Esophagus muscularis mucosa (tissue), 3 donors: ENCODE measurements around the gene MCM7.

Source experiments
- EP300 ChIP-seq: sonication (generic); formaldehyde crosslinking; IDR thresholded peaks from one replicate; pipeline ENCODE4 v1.6.1; 2017; ENCODE audit warnings: antibody characterized with exemption
- TF ChIP-seq, protein P1 (sequence below), 3 experiments: fragments of 200-600 bp in 2 of 3; fragments of 450-650 bp in 1 of 3; sonication (generic) in 2 of 3; IDR thresholded peaks; one replicate each; pipeline ENCODE4 v1.5.1; 2017 to 2019; ENCODE audit warnings: antibody characterized with exemption in 3 of 3, mild to moderate bottlenecking in 2 of 3, moderate library complexity in 1 of 3

DNA sequence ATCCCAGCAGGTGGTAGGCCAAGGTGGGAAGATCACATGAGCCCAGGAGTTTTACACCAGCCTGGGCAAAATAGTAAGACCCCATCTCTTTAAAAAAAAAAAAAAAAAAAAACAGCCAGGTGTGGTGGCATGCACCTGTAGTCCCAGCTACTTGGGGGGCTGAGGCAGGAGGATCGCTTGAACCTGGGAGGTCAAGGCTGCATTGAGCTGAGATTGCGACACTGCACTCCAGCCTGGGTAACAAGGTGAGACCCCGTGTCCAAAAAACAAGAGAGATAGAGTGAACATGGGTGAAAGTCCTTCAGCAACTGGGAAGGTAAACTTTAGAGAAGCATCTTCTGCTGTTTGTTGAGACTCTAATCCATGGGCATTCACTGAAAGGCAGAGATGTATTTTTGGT, 41.3 kb upstream of the MCM7 start:
- TF ChIP-seq EP300 = no peak
- TF ChIP-seq, protein P1, sequence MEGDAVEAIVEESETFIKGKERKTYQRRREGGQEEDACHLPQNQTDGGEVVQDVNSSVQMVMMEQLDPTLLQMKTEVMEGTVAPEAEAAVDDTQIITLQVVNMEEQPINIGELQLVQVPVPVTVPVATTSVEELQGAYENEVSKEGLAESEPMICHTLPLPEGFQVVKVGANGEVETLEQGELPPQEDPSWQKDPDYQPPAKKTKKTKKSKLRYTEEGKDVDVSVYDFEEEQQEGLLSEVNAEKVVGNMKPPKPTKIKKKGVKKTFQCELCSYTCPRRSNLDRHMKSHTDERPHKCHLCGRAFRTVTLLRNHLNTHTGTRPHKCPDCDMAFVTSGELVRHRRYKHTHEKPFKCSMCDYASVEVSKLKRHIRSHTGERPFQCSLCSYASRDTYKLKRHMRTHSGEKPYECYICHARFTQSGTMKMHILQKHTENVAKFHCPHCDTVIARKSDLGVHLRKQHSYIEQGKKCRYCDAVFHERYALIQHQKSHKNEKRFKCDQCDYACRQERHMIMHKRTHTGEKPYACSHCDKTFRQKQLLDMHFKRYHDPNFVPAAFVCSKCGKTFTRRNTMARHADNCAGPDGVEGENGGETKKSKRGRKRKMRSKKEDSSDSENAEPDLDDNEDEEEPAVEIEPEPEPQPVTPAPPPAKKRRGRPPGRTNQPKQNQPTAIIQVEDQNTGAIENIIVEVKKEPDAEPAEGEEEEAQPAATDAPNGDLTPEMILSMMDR (IDR thresholded peaks at IDR 0.05) = no peak
